GM12878 (cell line): ENCODE results near the gene TYRP1.

Experiments
- EP300 ChIP-seq, 2 experiments: fragments of 150-350 bp in 1 of 2; IDR thresholded peaks; 2 replicates each; pipeline ENCODE4 v1.6.1; 2011 to 2012; ENCODE audit warnings: low read depth in 2 of 2, low read length in 2 of 2, borderline replicate concordance in 1 of 2, improper control_type of control experiment in 1 of 2, inconsistent platforms in 1 of 2; ENCODE audit not compliant: control insufficient read depth in 1 of 2
- TAF1 ChIP-seq: IDR thresholded peaks from 2 replicates; pipeline ENCODE4 v1.6.1; 2011; ENCODE audit warnings: mild to moderate bottlenecking, low read depth, low read length, borderline replicate concordance
- ZNF24 ChIP-seq: fragments of 450-650 bp; IDR thresholded peaks from 2 replicates; pipeline ENCODE4 v1.6.1; 2017; ENCODE audit warnings: antibody characterized with exemption, mild to moderate bottlenecking
- TF ChIP-seq, protein P1 (sequence below): fragments of 150-350 bp; IDR thresholded peaks from 2 replicates; pipeline ENCODE4 v1.6.1; 2016; ENCODE audit warnings: low read depth, low read length

DNA sequence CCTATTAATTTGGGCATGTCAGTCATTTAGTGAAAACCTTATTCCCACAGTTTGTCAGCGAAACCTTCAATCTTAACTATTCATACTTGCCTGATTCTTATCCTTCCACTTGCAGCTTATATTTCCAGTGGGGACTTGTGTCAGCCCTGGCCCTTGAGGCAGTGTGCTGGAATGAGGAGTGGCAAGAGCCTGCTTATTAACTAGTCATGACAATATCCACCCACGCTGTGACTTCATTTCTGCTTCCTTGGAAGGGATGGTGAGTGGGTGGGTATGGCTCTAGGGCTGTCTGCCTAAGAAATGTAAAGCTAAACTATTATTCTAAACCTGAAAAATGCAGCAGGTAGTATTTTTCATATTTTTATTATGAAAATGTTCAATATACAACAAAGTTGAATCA is 47.7 kb downstream of the TYRP1 start:
- TF ChIP-seq TAF1: no peak
- no peak for TF ChIP-seq ZNF24
- TF ChIP-seq, protein P1, sequence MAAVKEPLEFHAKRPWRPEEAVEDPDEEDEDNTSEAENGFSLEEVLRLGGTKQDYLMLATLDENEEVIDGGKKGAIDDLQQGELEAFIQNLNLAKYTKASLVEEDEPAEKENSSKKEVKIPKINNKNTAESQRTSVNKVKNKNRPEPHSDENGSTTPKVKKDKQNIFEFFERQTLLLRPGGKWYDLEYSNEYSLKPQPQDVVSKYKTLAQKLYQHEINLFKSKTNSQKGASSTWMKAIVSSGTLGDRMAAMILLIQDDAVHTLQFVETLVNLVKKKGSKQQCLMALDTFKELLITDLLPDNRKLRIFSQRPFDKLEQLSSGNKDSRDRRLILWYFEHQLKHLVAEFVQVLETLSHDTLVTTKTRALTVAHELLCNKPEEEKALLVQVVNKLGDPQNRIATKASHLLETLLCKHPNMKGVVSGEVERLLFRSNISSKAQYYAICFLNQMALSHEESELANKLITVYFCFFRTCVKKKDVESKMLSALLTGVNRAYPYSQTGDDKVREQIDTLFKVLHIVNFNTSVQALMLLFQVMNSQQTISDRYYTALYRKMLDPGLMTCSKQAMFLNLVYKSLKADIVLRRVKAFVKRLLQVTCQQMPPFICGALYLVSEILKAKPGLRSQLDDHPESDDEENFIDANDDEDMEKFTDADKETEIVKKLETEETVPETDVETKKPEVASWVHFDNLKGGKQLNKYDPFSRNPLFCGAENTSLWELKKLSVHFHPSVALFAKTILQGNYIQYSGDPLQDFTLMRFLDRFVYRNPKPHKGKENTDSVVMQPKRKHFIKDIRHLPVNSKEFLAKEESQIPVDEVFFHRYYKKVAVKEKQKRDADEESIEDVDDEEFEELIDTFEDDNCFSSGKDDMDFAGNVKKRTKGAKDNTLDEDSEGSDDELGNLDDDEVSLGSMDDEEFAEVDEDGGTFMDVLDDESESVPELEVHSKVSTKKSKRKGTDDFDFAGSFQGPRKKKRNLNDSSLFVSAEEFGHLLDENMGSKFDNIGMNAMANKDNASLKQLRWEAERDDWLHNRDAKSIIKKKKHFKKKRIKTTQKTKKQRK: no peak
- no peak for TF ChIP-seq EP300 (IDR thresholded peaks at IDR 0.05; ENCODE audit: borderline replicate concordance in 1 of 2, control insufficient read depth in 1 of 2, low read depth in 2 of 2, low read length in 2 of 2)
